Activated T-cell treated with anti-CD3 and anti-CD28 coated beads, Interleukin-2, amount 50 U/mL, for 72 hours (primary cell): ENCODE measurements around the gene KNSTRN. TPM values are rescaled to one million over a fixed set of nuclear protein-coding genes. Genes with fewer than 3 reads are reported as not detected.
A peak's percentile ranks its signal among the peaks of the same experiment; 100 is the strongest.

Source experiments
- ATAC-seq, 2 donors: fragments of 150-1000 bp; cut with Tn5 transposase; replicated peaks in 1 of 2; 2 replicates each; pipeline ENCODE4 v1.10.0; 2021; ENCODE audit warnings: moderate library complexity in 2 of 2, mild to moderate bottlenecking in 1 of 2
- DNase-seq, 2 donors: peaks; one replicate each; pipeline ENCODE4 v3.0.0; 2021 to 2022; ENCODE audit warnings: mixed read lengths in 1 of 2
- H3K27ac Mint-ChIP-seq: one replicate; pipeline ENCODE4 v1.8.0; 2022; ENCODE audit warnings: mild to moderate bottlenecking, moderate library complexity, mixed read lengths
- H3K27me3 Mint-ChIP-seq: one replicate; pipeline ENCODE4 v1.8.0; 2022; ENCODE audit warnings: low read depth, mixed read lengths
- H3K36me3 Mint-ChIP-seq, 2 donors: one replicate each; pipeline ENCODE4 v1.8.0; 2022; ENCODE audit warnings: mixed read lengths in 2 of 2, mild to moderate bottlenecking in 1 of 2; ENCODE audit not compliant: insufficient read depth in 2 of 2
- H3K4me1 Mint-ChIP-seq: one replicate; pipeline ENCODE4 v1.8.0; 2022; ENCODE audit warnings: low read depth, mixed read lengths
- H3K4me3 Mint-ChIP-seq, 2 donors: one replicate each; pipeline ENCODE4 v1.8.0; 2022; ENCODE audit warnings: mild to moderate bottlenecking in 2 of 2, mixed read lengths in 2 of 2, moderate library complexity in 2 of 2
- H3K9me3 Mint-ChIP-seq, 2 donors: one replicate each; pipeline ENCODE4 v1.8.0; 2022; ENCODE audit warnings: mixed read lengths in 2 of 2
- total RNA-seq, 2 donors: library from RNA; stranded (reverse); gene quantifications; one replicate each; pipeline ENCODE4 v1.2.3, GENCODE V29; 2022

The KNSTRN gene
- total RNA-seq, 2 donors from 2014 or later: 47.3 to 61.5 TPM

- H3K4me1 Mint-ChIP-seq: peaks cover 22% of the 10 kb centered on the region
- ATAC-seq (no peak), DNase-seq (no peak)
- no peaks in the 10 kb centered on the region for H3K9me3 Mint-ChIP-seq
- H3K36me3 Mint-ChIP-seq: peaks cover 6 to 19% of the 10 kb centered on the region in 2 donors
- no peak overlapping the region for H3K27ac Mint-ChIP-seq
- no peaks in the 10 kb centered on the region for H3K27me3 Mint-ChIP-seq
- H3K4me3 Mint-ChIP-seq: no peak overlapping the region
Observed at GRCh38 chr15:40381818-40382529, 547 bp upstream of the KNSTRN start.

DNA sequence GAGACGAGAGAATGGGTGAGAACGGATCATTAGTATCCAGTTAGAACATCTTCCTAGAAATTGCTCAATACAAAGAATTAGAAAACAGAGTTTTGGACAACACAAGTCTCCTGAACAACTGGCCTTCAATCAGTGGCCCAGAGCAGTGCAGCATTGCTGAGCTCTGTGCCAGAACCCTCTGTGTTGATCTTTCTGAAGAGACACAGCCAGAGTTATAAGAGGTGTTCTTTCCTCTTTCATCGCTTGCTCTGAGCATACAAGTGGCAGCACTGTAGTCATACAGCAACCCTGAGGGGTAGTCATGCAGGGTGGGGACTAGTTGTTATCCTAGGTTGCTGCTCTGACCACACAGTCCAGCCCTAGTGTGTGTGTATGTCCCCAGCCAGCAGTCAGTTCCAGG, 4.0 kb downstream of the KNSTRN start:
- Mint-ChIP-seq H3K4me3 (no peak overlapping the region), H3K4me1 (peaks cover 22% of the 10 kb centered on the region), H3K27me3 (no peaks in the 10 kb centered on the region), H3K36me3 (peaks cover 16 to 46% of the 10 kb centered on the region in 2 donors), H3K9me3 (no peaks in the 10 kb centered on the region), H3K27ac (no peak overlapping the region)
- ATAC-seq (no peak), DNase-seq (no peak)

DNA sequence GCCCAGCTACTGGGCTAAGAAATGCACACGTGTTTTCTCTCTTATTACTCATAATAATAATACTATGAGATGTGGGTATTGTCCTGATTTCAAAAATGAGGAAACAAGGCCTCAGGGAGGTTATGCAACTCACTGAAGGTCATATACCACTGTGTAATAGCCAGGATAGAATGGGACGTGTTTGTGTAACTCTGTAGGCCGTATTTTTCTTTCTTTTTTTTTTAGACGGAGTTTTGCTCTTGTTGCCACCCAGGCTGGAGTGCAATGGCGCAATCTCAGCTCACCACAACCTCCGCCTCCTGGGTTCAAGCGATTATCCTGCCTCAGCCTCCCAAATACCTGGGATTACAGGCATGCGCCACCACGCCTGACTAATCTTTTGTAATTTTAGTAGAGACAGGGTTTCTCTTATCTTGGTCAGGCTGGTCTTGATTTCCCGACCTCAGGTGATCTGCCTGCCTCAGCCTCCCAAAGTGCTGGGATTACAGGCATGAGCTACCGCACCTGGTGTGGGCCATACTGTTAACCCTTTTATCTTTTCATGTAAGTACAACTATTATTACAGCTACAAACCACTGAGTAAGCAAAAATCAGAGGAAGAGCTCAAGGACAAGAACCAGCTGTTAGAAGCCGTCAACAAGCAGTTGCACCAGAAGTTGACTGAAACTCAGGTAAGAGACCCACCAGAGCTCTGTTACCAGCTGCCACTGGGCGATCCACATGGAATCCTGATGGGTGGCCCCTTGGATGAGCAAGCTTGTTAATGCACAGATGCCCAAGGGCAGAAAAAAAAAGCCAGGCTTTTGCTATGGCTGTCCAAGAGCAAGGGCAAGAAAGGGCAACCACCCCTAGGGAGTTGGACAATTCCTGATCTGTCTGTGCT, 6.7 kb downstream of the KNSTRN start:
- Mint-ChIP-seq H3K4me1 (peaks cover 9% of the 10 kb centered on the region), H3K27ac (no peak overlapping the region), H3K36me3 (peaks cover 16 to 55% of the 10 kb centered on the region in 2 donors), H3K9me3 (no peaks in the 10 kb centered on the region), H3K27me3 (no peaks in the 10 kb centered on the region), H3K4me3 (no peak overlapping the region)
- no peak for DNase-seq
- no peak for ATAC-seq

- H3K4me3 Mint-ChIP-seq: no peak overlapping the region
- H3K27me3 Mint-ChIP-seq: no peaks in the 10 kb centered on the region
- no peak overlapping the region for H3K27ac Mint-ChIP-seq
- no peak for ATAC-seq
- no peaks in the 10 kb centered on the region for H3K9me3 Mint-ChIP-seq
- H3K36me3 Mint-ChIP-seq: peaks cover 15 to 48% of the 10 kb centered on the region in 2 donors
- H3K4me1 Mint-ChIP-seq: peaks cover under 1% of the 10 kb centered on the region
- no peak for DNase-seq
Observed at GRCh38 chr15:40389824-40390595, 7.5 kb downstream of the KNSTRN start.

GRCh38 chr15:40392986-40393948, 10.7 kb downstream of the KNSTRN start:
- Mint-ChIP-seq H3K9me3 (no peaks in the 10 kb centered on the region), H3K36me3 (peaks cover 4 to 31% of the 10 kb centered on the region in 2 donors), H3K4me3 (no peak overlapping the region), H3K4me1 (peaks cover 5% of the 10 kb centered on the region), H3K27me3 (no peaks in the 10 kb centered on the region), H3K27ac (no peak overlapping the region)
- ATAC-seq (no peak), DNase-seq (no peak)

GRCh38 chr15:40397688-40398412, 15.3 kb downstream of the KNSTRN start:
- ATAC-seq: peak in 1 of 2 donors; percentile 15
- no peaks in the 10 kb centered on the region for H3K27me3 Mint-ChIP-seq
- peaks cover 16% of the 10 kb centered on the region for H3K4me1 Mint-ChIP-seq
- peak overlapping the region; percentile 3 to 41 for H3K4me3 Mint-ChIP-seq
- peak overlapping the region; percentile 35 for H3K27ac Mint-ChIP-seq
- no peak for DNase-seq
- peaks cover 0 to 9% of the 10 kb centered on the region in 2 donors for H3K36me3 Mint-ChIP-seq
- H3K9me3 Mint-ChIP-seq: no peaks in the 10 kb centered on the region

DNA sequence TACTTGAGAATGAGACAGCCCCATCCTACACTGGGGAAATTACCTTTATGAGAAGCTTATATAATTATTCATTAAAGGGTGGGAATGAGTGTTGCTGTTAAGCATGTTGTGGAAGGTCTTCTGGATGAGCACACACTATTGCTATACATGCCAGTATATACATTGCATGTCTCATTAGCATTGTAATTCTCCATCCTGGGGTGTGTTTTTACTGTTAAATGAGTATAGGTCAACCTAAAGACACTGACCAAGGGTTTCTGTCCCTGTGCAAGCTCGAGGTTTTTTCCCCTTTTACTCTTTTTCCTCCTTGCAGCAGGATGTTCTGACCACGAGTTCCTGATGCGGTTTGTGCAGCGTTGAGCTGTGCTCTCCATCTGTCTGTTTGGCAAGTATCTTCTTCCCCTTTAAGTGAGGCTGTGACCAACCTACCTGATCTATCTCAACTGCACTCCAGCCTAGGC, 15.9 kb downstream of the KNSTRN start:
- peak overlapping the region; percentile 4 for H3K27ac Mint-ChIP-seq
- no peaks in the 10 kb centered on the region for H3K27me3 Mint-ChIP-seq
- peak overlapping the region; percentile 3 to 41 for H3K4me3 Mint-ChIP-seq
- H3K9me3 Mint-ChIP-seq: no peaks in the 10 kb centered on the region
- peaks cover 18% of the 10 kb centered on the region for H3K4me1 Mint-ChIP-seq
- H3K36me3 Mint-ChIP-seq: peaks cover 0 to 4% of the 10 kb centered on the region in 2 donors
- peak; percentile 68 to 82 for ATAC-seq
- DNase-seq: peak in 1 of 2 donors; percentile 52

DNA sequence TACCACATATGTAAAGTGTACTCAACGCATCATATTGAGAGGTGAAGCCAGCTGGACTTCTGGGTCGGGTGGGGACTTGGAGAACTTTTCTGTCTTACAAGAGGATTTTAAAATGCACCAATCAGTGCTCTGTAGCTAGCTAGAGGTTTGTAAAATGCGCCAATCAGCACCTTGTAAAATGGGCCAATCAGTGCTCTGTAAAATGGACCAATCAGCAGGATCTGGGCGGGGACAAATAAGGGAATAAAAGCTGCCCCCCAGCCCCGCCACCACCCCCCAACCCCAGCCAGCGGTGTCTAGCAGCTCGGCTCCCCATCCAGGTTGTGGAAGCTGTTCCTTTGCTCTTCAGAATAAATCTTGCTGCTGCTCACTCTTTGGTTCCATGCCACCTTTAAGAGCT, 16.8 kb downstream of the KNSTRN start:
- H3K27me3 Mint-ChIP-seq: no peaks in the 10 kb centered on the region
- DNase-seq (no peak), ATAC-seq (no peak)
- H3K4me1 Mint-ChIP-seq: peaks cover 28% of the 10 kb centered on the region
- peak overlapping the region in 1 of 2 donors; percentile 8 for H3K4me3 Mint-ChIP-seq
- H3K27ac Mint-ChIP-seq: no peak overlapping the region
- no peaks in the 10 kb centered on the region for H3K36me3 Mint-ChIP-seq
- H3K9me3 Mint-ChIP-seq: no peaks in the 10 kb centered on the region

- Mint-ChIP-seq H3K4me1 (peaks cover 58% of the 10 kb centered on the region), H3K4me3 (peak within 1 kb of the TSS; percentile 88 to 99)
- ATAC-seq: peak; percentile 94 to 96
Observed at GRCh38 chr15:40405501-40406381, 23.2 kb downstream of the KNSTRN start, which contains the start of gene IVD. Gene IVD, plus strand, starts transcription at chr15:40405795. Its CDS starts 33 bp downstream, at chr15:40405828.

DNA sequence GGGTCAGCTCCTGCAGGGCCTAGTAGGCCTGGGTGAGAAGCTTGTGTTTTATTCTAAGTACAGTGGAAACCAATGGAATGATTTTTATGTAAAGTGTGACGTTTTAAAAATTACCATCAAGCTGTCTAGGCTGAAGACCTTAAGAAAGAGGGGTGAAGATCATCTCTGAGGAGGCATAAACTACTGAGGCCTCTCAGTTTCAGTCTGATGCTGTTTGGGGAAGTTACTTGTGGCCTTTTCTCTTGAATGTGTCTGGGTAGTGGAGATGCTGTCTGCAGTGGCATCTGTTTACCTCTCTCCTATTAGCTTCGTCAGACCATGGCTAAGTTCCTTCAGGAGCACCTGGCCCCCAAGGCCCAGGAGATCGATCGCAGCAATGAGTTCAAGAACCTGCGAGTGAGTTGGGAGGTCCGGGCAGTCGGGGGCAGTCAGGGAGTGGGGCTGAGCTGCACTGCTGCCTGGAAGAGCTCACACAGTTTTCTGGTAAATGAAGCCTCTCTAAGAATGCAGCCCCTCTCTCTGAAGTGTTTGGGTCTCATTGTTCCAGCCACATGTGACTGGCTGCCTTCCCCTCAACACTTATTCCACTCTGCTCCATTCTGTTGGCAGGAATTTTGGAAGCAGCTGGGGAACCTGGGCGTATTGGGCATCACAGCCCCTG, 24.9 kb downstream of the KNSTRN start:
- Mint-ChIP-seq H3K27me3 (no peaks in the 10 kb centered on the region), H3K36me3 (peaks cover 10 to 23% of the 10 kb centered on the region in 2 donors), H3K27ac (peak overlapping the region; percentile 86), H3K9me3 (no peaks in the 10 kb centered on the region), H3K4me1 (peaks cover 58% of the 10 kb centered on the region), H3K4me3 (peak overlapping the region; percentile 88 to 99)
- no peak for DNase-seq
- ATAC-seq: no peak

More at GRCh38 chr15:40405501-40406381, 23.2 kb downstream of the KNSTRN start, which contains the start of gene IVD:
- H3K9me3 Mint-ChIP-seq: no peaks in the 10 kb centered on the region
- H3K27me3 Mint-ChIP-seq: no peaks in the 10 kb centered on the region
- peaks cover under 1 to 9% of the 10 kb centered on the region in 2 donors for H3K36me3 Mint-ChIP-seq
- DNase-seq: peak; percentile 93
- peak within 1 kb of the TSS; percentile 98 for H3K27ac Mint-ChIP-seq
